GM12865 (cell line): ENCODE measurements around the gene NKD1.
"Not testable (repeated sequence)": the region's sequence is repeated elsewhere in the genome, so short reads cannot be mapped to it uniquely, and the experiment has no call there.

Experiments used
- DNase-seq: peaks from one replicate; pipeline ENCODE4 v3.0.0; 2010; ENCODE audit warnings: low read depth
- H3K4me3 ChIP-seq: 2 replicates; pipeline ENCODE4 v1.5.1; 2011; ENCODE audit warnings: mild to moderate bottlenecking, low read depth, low read length, control low read depth
- TF ChIP-seq, protein P1 (sequence below): IDR thresholded peaks from 2 replicates; pipeline ENCODE4 v1.5.1; 2011; ENCODE audit warnings: low read length, control low read depth, low read depth, inconsistent platforms; ENCODE audit not compliant: insufficient read depth; ENCODE audit errors: missing control alignments

The NKD1 gene

DNA sequence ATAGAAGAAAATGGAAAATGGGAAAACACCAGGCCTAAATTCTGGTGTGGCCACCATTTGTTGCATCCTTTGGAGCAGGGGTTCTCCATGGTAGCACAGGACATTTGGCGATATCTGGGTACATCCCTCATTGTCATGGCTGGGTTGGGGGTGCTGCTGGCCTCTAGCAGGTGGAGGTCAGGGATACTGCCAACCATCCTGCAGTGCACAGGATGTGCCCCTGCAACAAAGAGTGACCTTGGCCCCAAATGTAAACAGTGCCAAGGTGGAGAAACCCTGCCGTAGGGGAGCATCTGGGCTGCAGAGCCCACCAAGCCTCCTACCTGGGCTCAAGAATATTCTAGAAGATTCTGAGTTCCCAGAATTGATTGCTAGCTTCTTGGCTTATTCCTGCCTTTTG lies 27.5 kb downstream of the NKD1 start:
- no peak for DNase-seq
- H3K4me3 ChIP-seq = no peak overlapping the region
- TF ChIP-seq, protein P1, sequence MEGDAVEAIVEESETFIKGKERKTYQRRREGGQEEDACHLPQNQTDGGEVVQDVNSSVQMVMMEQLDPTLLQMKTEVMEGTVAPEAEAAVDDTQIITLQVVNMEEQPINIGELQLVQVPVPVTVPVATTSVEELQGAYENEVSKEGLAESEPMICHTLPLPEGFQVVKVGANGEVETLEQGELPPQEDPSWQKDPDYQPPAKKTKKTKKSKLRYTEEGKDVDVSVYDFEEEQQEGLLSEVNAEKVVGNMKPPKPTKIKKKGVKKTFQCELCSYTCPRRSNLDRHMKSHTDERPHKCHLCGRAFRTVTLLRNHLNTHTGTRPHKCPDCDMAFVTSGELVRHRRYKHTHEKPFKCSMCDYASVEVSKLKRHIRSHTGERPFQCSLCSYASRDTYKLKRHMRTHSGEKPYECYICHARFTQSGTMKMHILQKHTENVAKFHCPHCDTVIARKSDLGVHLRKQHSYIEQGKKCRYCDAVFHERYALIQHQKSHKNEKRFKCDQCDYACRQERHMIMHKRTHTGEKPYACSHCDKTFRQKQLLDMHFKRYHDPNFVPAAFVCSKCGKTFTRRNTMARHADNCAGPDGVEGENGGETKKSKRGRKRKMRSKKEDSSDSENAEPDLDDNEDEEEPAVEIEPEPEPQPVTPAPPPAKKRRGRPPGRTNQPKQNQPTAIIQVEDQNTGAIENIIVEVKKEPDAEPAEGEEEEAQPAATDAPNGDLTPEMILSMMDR = no peak

DNA sequence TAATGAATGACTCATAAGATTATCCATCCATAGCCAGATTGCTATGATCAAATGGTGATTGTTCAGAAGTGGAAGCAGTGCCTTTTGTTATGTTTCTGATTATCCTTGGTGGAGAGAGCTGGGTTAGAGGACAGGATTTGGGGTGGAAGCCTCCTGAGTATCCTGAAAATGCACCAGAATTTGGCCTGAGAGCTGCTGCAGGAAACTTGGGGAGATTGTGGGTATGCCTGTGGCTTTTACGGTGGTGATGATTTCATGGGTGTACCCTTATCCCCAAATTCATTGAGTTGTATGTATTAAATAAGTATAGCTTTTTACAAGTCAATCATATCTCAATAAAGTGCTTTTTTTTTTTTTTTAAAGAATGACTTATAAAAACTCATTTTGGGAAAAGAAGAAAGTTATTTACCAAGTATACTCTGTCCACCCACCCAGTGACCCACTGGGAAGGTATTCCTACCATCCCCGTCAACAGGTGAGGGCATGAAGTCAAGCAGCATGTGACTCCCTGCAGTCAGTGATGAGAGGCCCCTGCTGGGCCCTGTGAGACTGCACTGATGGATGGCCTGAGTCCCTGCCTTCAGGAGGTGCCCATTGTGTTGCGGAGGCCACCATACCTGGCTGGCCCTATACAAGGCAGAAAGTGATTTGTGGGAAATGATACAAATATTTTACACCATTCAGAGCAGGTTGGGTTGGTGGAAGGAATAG lies 28.4 kb downstream of the NKD1 start:
- TF ChIP-seq, protein P1 = no peak
- DNase-seq = no peak
- H3K4me3 ChIP-seq = no peak overlapping the region

DNA sequence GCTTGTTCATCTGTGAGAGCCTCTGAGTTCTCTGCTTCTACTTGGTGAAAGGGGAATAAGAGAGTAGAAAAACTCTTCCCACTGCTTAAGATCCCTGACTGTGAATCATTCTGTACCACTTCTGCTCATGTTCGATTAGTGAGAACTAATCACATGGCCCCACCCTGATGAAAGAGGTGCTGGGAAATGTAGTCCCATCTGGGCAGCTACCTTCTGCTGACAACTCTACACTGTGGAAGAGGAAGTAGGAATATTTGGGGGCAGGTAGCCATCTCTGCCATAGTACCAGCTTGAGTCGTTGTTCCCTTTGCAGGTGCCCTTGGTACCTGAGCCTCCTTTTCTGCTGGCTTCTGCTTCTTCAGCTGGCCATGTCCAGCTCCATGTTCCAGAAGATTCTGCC lies 29.9 kb downstream of the NKD1 start:
- no peak overlapping the region for H3K4me3 ChIP-seq
- DNase-seq = peak; percentile 18

DNA sequence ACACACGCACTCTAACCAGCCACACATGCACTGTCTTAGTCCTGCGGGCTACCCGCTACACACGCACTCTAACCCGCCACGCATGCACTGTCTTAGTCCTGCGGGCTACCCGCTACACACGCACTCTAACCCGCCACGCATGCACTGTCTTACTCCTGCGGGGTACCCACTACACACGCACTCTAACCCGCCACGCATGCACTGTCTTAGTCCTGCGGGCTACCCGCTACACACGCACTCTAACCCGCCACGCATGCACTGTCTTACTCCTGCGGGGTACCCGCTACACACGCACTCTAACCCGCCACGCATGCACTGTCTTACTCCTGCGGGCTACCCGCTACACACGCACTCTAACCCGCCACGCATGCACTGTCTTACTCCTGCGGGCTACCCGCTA lies 31.2 kb downstream of the NKD1 start:
- not testable (repeated sequence) for DNase-seq, H3K4me3 ChIP-seq

More for the DNA sequence above, 29.9 kb downstream of the NKD1 start:
- TF ChIP-seq, protein P1 = no peak

DNA sequence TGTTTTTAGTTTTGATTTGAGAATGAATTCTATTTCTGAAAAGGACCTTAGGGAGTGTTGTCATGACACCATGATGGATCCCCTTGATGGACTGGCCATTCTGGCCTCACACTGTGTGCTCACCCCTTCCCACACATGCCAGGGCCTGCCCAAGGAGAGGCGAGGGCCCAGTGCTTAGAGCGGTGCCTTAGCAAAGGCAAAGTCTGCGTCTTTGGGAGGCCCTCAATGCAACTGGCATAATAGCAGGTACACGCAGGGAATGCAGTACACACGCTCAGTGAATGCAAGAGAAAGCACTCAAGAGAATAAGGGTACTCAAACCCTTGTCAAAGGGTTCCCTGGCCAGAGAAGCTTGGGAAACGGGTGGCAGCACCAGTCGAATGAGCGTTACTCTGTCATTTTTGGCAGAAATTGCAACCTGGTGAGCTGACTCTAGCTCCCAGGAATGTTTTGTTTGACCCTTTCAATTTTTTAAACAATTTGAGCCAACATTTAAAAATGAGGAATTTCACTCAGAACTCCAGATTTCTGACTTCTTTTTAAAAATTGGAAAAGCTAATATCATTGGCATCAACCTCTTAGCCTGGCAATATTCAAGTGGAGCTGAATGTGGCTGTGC lies 32.1 kb downstream of the NKD1 start:
- no peak overlapping the region for H3K4me3 ChIP-seq
- no peak for DNase-seq
- TF ChIP-seq, protein P1 = no peak

DNA sequence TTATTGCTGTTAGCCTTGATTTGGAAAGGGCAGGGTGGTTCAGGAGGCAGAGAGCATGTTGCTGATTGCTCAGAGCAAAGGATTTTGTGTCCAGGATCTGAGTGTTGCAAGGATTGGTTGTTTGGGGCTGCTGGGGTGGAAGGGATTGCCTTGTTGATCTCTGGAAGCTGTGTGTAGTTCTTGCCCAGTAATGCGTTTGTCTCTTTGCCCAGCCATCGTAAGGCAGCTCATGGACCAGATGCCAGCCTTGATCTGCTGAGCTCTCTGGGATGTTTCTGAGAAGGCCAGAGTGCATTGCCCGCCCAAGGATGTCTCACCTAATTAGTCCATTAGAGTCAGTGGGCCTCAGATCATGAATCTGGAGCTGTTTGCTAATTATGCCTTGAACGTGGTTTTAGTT lies 33.6 kb downstream of the NKD1 start:
- TF ChIP-seq, protein P1 = no peak
- DNase-seq = no peak
- no peak overlapping the region for H3K4me3 ChIP-seq

DNA sequence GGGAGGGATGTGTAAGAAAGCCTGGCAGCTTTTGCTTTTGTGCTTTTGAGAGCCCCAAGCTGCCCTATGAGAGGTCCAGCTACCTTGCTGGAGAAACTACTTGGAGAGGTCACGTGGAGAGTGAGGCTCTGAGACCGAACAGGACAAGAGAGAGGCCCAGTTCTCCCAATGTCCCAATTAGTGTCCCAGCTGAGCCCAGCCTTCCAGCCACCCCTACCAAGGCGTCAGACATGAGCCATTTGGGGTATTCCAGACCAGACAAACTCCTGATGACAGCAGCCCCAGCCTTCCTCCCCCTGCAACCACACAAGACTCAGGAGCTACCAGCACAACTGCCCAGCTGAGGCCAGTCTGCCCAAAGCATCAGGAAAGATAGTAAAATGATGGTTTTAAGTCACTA lies 35.0 kb downstream of the NKD1 start:
- no peak overlapping the region for H3K4me3 ChIP-seq
- DNase-seq = no peak
- TF ChIP-seq, protein P1 = no peak
